ENCODE data around the gene APOBR.
"Not testable (repeated sequence)": the region's sequence is repeated elsewhere in the genome, so short reads cannot be mapped to it uniquely, and the experiment has no call there.

APOBR gene, protein sequence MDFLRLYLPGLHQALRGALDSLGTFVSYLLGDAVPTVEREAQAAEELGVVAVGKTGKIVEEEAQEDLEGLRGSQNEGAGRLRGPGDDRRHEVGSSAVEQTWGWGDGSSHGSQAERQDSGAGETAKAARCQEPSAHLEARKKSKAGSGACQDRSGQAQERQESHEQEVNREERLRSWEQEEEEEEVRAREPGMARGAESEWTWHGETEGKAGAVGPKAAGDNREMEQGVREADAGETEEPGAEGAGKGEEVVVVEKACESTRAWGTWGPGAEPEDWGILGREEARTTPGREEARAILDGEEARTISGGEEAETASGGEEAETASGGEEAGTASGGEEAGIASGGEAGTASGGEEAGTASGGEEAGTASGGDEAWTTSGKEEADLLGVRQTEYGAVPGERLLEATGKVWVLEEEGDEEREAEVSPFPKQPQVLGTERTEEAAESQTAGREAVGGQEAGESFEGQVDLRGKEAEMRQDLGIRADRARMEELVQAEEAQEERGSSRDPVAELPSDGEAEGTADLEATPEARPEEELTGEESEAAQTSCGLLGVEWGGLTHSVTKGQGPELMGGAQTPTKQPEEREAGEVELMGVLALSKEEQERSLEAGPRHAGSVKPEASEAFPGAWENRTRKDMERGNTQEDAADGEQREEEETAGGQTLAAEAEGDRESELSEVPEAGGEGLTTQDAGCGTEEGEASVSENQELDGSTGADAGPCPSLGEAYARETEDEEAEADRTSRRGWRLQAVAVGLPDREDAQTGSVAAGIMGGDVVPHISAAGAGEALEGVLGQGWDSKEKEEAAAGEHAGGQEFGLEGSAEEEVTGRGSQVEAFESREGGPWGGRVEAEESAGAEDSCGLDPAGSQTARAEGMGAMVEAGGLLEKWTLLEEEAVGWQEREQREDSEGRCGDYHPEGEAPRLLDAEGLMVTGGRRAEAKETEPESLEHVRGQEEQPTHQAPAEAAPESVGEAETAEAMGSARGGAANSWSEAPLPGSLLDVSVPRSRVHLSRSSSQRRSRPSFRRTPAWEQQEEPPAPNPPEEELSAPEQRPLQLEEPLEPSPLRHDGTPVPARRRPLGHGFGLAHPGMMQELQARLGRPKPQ

DNA sequence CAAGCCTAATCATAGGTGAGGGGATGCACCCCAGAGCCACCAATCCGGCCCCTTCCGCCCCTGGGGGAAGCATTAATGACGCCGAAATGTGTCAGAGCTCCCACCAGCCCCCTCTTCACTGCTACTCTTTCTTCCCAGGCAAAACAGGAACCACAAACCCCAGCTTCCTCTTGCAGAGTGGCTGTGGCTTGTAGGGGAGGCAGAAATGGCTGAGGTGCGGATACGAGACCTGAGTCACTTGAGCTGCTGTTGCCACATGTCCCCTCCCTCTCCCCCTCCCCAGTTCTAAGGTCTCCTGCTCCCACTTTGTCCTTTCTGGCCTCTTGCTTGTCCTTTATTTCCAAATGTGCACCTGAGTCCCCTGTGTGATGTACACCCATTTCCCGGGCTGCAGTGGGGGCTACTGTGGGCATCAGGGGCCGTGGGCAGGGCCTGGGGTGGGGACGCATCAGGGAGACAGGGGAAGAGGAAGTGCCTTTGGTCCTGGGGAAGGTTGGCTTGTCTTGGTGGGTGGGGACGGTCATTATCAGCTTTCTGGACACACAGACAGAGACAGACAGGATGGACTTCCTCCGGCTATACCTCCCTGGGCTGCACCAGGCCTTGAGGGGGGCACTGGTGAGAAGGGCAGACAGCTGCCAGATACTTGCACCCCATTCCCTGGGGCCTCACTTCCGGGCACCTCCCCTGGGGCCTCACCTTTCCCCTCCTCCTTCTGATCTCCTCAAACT lies at the start of gene APOBR:
TSS of gene APOBR (plus strand) at position 523 of the 731 bp plus-strand sequence. CDS start at position 562, 39 bp downstream.
- DNase-seq, result peak; percentile 94

DNA sequence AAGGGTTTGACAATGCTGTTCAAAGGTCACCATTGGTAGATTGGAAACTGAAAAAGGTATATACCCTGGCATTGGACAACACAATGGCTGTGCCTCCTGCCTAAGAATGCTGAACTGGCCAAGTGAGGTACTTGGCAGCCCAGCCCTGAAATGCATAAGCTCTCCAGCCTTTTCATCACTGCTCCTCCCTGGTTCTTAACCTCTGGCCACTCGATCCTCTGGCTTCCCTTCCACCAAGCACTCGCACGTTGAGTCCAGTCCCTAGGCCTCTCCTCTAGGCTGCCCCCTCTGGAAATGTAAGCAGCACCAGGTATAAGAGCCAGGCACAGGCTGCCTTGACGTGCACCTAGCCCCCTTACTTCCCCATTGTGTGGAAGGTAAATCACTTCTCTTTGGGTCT lies 48.1 kb upstream of the APOBR start:
- not testable (repeated sequence) for DNase-seq

DNA sequence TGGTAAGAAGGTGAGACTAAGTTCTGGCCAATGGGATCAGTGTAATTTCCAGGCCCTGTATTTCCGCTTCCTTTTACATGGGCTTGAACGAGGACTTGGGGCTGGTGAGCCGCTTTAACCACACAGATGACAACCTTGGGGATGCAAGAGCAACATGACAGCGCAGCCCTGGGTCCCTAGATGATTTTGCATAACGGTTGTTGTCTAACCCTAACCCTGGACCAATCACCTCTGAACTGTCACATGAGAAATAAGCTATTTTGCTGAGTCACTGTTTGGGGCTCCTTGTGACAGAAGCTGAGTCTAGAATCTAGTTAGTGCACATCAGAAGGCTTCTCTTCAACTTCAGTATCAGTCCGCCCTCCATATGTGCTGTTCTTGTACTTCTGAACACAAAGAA lies 47.4 kb upstream of the APOBR start:
- not testable (repeated sequence) for DNase-seq

DNA sequence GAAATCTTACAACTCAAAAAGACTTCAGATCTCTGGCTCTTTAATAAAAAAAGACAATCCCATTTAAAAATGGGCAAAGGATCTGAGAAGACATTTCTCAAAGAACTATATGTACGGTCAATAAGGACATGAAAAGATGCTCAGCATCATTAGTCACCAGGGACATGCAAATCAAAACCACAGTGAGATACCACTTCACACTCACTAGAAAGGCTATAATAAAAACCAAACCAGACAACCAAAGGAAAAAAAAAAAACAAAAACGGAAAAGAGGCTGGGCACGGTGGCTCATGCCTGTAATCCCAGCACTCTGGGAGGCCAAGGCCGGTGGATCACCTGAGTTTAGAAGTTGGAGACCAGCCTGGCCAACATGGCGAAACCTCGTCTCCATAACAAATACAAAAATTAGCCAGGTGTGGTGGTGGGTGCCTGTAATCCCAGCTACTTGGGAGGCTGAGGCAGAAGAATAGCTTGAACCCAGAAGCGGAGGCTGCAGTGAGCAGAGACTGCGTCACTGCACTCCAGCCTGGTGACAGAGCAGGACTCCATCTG lies 20.7 kb upstream of the APOBR start:
- DNase-seq, result peak; percentile 34

DNA sequence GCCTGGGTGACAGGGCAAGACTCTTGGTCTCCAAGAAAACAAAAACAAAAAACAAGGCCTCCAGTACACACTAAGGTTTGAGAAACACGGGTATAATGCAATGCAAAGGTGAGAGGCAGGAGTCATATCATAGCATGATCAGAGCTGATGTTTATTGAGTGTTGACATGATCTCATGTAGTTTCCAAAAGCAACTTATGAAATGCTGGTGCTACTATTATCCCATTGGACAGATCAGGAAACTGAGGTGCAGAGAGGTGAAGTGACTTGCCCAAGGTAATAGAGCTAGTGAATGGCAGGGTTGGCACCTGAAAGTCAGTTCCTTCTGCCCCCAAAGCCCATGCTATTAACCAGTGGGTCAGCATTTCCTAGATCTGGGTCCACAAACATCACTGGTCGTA lies 19.2 kb upstream of the APOBR start:
- DNase-seq, result no peak

DNA sequence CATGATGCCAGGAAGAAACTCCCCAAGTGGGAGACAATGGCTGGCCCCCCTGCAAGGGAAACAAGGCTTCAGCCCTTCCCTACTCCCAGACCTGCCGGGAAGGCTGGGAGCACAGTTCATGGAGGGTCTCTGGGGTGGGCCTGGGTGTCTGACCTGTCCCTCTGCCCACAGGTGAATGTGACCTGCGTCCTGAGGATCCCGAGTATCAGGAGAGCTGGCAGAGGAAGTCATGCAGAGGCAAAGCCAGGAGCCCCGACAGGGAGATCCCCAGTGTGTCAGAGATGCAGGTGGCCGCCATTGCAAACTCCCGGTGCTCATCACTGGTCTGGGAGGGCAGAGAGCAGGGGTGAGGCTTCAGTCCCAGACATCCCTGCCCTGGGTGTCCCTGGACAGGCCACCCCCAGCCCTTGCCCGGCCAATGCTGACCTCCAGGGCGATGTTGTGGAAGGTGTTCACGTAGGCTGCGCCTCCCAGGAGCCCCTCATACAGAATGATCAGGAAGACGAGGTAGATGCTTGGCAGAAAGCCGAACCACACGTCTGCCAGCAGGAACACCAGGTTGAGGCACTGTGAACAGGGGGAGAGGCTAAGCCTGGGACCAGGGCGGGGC lies 17.0 kb upstream of the APOBR start:
- no peak for DNase-seq

DNA sequence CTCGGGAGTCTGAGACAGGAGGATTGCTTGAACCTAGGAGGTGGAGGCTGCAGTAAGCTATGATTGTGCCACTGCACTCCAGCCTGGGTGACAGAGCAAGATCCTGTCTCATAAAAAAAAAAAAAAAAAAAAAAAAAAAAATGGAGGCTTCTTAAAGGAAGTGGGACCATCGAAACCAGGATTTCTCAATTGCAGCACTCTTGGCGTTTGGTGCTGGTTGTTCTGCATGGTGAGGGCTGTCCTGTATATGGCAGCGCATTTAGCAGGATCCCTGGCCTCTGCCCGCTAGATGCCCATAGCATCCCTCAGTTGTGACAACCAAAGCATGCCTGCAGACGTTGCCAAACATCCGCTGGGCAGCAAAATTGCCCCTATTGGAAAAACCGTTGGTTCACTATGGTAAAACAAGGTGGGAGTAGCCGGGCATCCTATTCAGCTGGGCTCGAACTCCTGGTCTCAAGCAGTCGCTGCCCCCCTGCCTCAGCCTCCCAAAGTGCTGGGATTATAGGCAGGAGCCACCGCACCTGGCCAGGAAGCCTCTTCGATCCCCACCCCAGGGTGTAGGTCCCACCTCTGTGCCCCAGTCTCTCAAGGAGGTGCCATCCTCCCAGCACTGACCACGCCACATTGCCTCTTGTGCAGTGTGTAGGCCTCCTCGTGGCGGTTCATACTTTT lies 15.8 kb upstream of the APOBR start:
- no peak for DNase-seq

DNA sequence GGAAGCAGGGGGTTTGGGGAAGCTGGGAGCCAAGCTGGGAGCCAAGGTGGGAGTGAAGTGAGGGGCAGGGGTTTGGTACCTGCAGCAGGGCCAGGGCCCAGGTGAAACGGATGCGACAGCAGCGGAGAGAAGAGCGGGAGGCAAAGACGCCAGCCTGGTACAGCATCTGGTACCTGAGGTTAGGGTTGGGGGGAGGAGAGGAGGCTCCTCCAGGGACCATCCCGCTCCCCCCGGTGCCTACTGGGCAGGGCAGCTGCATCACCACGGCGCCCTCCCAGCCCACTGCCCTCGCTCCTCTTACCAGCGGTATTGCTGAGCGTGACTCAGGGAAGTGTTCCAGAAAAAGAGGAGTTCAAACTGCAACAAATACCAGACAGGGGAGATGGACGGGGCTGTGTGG lies 12.4 kb upstream of the APOBR start:
- no peak for DNase-seq

DNA sequence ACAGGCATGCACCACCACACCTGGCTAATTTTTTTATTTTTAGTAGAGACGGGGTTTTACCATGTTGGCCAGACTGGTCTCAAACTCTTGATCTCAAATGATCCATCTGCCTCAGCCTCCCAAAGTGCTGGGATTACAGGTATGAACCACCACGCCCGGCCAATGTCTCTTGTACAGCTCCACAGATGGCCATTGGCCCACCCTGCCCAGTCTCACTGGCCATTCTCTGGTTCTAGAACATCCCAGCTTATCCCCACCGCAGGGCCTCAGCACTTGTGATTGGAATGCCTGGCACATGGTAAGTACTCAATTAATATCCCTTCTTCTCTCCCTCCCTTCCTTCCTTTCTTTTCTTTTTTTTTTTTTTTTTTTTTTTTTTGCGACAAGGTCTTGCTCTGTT lies 11.1 kb upstream of the APOBR start:
- DNase-seq, result not testable (repeated sequence)

DNA sequence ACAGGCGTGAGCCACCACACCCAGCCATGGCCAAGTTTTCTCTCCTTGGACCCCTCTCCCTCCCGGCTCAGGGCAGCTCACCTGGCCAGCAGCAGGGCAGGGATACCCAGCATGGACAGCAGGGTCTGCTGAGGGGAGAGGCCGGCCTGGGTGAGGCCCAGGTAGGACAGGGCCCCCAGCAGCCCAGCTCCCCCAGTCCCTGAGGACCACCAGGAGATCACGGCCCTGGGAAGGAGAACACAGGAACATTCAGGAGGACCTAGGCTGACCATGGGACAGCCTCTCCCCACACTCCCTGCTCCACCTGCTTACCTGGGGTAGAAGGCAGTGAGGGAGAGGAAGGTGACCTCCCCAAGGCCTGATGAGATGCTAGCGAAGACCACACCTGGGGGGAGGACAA lies 8.2 kb upstream of the APOBR start:
- DNase-seq, result no peak

DNA sequence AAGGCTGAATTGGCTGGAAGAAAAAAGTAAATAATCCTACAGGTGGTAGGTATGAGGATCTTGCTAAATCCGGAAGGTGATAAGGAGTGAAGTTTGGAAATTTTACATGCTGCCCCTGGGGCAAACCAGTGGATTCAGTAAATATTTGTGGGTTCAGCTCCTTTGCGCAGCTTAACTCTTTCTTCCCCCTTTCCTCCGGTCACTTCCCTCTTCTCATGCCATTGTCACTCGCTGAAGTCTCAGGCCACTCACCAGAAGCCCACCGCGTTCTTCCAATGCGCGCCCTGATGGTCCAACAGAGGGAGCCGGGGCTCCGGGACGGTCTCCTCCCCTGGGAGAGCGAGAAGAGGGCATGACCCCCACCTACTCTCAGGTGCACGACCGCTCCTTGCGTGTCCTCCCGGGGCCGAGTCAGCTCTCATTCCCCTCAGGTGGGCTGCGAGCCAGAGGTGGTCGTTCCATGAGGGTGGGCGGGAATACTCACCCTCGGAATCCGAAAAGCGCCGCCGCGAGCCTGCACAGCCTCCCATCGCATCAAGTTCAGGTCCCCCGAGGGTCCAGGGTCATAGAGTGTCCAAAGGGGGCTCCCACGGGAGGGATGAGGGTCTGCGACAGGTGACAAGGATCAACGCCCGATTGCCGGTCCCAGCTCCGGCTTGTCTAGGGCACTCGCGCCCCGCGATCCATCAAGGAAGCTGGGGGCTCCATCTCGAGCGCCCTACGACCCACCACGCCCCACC lies 3.0 kb upstream of the APOBR start:
- peak; percentile 32 for DNase-seq

DNA sequence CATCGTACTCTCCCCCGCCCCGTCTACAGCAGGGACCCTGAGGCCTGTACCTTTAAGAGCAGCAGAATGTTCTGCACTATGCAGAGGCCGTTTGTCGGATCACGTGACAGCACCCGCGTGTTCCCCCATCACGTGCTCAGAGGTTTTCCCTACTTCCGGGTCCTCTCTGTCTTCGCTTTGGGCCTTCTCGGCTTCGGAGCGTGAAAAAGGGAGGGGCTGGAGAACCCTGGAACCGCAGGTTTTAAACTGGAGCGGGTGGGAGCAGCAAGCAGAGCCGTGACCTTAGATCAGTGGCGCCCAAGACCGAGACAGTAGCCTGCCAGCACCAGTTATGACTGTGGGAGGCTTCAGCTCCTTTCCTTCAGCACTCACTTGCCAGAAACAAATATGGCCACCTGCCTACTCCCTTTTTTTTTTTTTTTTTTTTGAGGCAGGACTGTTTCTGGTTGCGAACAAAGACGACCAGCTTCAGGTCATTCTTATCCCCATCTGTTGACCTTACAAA lies 2.4 kb upstream of the APOBR start, which contains the start of gene CLN3:
TSS of gene CLN3 (minus strand) at position 105 of the 505 bp plus-strand sequence. CDS start 315 bp downstream, outside the sequence.
- DNase-seq, result peak; percentile 94

DNA sequence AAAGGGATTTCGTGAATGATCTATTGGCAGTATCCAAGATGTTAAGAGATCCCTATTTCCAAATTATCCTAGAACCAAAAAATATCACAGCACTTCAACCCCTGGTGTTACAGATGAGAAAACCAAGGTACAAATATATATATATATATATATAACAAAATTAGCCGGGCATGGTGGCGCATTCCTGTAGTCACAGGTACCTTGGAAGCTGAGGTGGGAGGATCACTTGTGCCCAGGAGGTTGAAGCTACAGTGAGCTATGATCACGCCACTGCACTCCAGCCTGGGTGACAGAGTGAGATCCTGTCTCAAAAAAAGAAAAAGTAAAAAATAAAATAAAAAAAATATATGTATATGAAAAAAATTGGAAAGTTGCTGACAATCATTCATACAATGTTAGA lies 1.9 kb upstream of the APOBR start:
- DNase-seq, result no peak

DNA sequence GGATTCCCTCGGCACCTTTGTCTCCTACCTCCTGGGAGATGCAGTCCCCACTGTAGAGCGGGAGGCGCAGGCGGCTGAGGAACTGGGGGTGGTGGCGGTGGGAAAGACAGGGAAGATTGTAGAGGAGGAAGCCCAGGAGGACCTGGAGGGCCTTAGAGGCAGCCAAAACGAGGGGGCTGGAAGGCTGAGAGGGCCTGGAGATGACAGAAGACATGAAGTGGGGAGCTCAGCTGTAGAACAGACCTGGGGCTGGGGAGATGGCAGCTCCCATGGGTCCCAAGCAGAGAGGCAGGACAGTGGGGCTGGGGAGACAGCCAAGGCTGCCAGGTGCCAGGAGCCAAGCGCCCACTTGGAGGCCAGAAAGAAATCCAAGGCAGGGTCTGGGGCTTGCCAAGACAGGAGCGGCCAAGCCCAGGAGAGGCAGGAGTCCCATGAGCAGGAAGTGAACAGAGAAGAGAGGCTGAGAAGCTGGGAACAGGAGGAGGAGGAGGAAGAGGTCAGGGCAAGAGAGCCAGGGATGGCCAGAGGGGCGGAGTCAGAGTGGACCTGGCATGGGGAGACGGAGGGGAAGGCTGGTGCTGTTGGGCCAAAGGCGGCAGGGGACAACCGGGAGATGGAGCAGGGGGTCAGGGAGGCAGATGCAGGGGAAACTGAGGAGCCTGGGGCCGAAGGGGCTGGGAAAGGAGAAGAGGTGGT lies 803 bp downstream of the APOBR start:
- no peak for DNase-seq

DNA sequence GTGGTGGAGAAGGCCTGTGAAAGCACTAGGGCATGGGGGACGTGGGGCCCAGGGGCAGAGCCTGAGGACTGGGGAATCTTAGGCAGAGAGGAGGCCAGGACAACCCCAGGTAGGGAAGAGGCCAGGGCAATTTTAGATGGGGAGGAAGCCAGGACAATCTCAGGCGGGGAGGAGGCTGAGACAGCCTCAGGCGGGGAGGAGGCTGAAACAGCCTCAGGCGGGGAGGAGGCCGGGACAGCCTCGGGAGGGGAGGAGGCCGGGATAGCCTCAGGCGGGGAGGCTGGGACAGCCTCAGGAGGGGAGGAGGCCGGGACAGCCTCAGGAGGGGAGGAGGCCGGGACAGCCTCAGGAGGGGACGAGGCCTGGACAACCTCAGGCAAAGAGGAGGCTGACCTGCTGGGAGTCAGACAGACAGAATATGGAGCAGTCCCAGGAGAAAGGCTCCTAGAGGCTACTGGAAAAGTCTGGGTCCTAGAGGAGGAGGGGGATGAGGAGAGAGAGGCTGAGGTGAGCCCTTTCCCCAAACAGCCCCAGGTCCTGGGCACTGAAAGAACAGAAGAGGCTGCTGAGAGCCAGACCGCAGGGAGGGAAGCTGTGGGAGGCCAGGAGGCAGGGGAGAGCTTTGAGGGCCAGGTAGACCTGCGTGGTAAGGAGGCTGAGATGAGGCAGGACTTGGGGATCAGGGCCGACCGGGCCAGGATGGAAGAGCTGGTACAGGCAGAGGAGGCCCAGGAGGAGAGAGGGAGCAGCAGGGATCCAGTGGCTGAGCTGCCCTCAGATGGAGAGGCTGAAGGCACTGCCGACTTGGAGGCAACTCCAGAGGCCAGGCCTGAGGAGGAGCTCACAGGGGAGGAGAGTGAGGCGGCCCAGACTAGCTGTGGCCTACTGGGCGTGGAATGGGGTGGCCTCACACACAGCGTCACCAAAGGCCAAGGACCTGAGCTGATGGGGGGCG lies 1.6 kb downstream of the APOBR start:
- no peak for DNase-seq

DNA sequence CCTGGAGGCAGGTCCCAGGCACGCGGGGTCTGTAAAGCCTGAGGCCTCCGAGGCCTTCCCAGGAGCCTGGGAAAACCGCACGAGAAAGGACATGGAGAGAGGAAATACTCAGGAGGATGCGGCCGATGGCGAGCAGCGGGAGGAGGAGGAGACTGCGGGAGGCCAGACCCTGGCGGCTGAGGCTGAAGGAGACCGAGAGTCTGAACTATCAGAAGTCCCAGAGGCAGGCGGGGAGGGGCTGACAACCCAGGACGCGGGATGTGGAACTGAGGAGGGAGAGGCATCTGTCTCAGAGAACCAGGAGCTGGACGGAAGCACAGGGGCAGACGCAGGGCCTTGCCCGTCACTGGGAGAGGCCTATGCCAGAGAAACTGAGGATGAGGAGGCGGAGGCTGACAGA lies 2.4 kb downstream of the APOBR start:
- DNase-seq, result no peak

DNA sequence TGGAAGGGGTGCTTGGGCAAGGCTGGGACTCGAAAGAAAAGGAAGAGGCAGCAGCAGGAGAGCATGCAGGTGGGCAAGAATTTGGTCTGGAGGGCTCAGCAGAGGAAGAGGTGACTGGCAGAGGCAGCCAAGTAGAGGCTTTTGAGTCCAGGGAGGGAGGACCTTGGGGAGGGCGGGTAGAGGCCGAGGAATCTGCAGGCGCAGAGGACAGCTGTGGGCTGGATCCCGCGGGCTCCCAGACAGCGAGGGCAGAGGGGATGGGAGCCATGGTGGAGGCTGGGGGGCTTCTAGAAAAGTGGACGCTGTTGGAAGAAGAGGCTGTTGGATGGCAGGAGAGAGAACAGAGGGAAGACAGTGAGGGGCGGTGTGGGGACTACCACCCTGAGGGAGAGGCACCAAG lies 2.9 kb downstream of the APOBR start:
- no peak for DNase-seq

DNA sequence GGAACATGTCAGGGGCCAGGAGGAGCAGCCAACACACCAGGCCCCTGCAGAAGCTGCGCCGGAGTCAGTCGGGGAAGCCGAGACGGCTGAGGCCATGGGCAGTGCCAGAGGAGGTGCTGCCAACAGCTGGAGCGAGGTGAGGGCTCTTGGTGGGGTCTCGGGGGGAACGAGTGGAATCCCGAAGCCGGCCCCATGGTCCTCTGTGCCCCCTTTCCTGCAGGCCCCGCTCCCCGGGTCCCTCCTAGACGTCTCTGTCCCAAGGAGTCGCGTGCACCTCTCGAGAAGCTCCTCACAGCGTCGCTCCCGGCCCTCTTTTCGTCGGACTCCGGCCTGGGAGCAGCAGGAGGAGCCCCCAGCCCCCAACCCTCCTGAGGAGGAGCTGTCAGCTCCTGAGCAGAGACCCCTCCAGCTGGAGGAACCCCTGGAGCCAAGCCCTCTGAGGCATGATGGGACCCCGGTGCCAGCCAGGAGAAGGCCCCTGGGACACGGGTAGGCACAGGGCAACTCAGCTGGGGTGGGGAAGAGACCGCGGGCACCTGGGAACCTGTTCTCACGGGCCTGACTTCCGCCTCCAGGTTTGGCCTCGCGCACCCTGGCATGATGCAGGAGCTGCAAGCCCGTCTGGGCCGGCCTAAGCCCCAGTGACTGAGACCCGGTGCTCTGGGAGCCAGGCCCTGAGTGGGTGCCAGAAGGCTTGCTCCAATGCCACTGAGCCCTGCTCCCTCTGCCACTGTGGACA lies 3.6 kb downstream of the APOBR start:
- DNase-seq, result no peak
